Measurements from ENCODE around the gene ZNF777.
"Not testable (repeated sequence)": the region's sequence is repeated elsewhere in the genome, so short reads cannot be mapped to it uniquely, and the experiment has no call there.

ZNF777 gene

GRCh38 chr7:149422914-149423301, 38.0 kb downstream of the ZNF777 start:
- Histone ChIP-seq H3K27me3 (peaks cover 32% of the 10 kb centered on the region), H3K27ac (no peak overlapping the region), H3K4me2 (peak overlapping the region; percentile 79), H3K36me3 (peaks cover 10% of the 10 kb centered on the region), H3K9ac (peak overlapping the region; percentile 46; the same call in 1 of the 2 replicates), H3K4me3 (peak overlapping the region; percentile 65), H4K20me1 (0 out of 2 replicates have a peak, but pooled peaks cover 27% of the 10 kb centered on the region), H3K4me1 (peaks cover 12% of the 10 kb centered on the region), H3K9me3 (no peaks in the 10 kb centered on the region)
- TF ChIP-seq Cebpa-rat (IDR thresholded peaks at IDR 0.05) = no peak

- Histone ChIP-seq H3K9ac (peak overlapping the region; percentile 56; the same call in 1 of the 2 replicates), H3K36me3 (peaks cover 9% of the 10 kb centered on the region; the same call in 1 of the 2 replicates), H3K27me3 (peaks cover 32% of the 10 kb centered on the region), H3K4me2 (peak overlapping the region; percentile 79), H3K27ac (no peak overlapping the region), H4K20me1 (0 out of 2 replicates have a peak, but pooled peaks cover 21% of the 10 kb centered on the region), H3K4me3 (peak overlapping the region; percentile 65), H3K4me1 (peaks cover 12% of the 10 kb centered on the region), H3K9me3 (no peaks in the 10 kb centered on the region)
- TF ChIP-seq Cebpa-rat (IDR thresholded peaks at IDR 0.05) = no peak
Measured at GRCh38 chr7:149422162-149422913, 38.5 kb downstream of the ZNF777 start.

GRCh38 chr7:149420006-149420405, 40.9 kb downstream of the ZNF777 start:
- H3K4me1 ChIP-seq = peaks cover 12% of the 10 kb centered on the region
- H3K9me3 ChIP-seq = peaks cover 8% of the 10 kb centered on the region
- 0 out of 2 replicates have a peak, but pooled peaks cover 9% of the 10 kb centered on the region for H4K20me1 ChIP-seq
- no peak overlapping the region for H3K4me3 ChIP-seq
- H3K4me2 ChIP-seq = no peak overlapping the region
- no peak overlapping the region for H3K9ac ChIP-seq
- H3K27ac ChIP-seq = no peak overlapping the region
- peaks cover 42% of the 10 kb centered on the region for H3K27me3 ChIP-seq
- no peaks in the 10 kb centered on the region for H3K36me3 ChIP-seq
- TF ChIP-seq Cebpa-rat (IDR thresholded peaks at IDR 0.05) = no peak

GRCh38 chr7:149415391-149416071, 45.3 kb downstream of the ZNF777 start:
- Histone ChIP-seq H3K4me3 (no peak overlapping the region), H3K9ac (no peak overlapping the region), H3K36me3 (no peaks in the 10 kb centered on the region), H4K20me1 (no peaks in the 10 kb centered on the region), H3K4me1 (no peaks in the 10 kb centered on the region), H3K27ac (no peak overlapping the region), H3K4me2 (no peak overlapping the region), H3K9me3 (peaks cover 19% of the 10 kb centered on the region), H3K27me3 (peaks cover 26% of the 10 kb centered on the region)
- no peak for TF ChIP-seq Cebpa-rat (IDR thresholded peaks at IDR 0.05)

- Histone ChIP-seq H3K4me3 (no peak overlapping the region), H4K20me1 (no peaks in the 10 kb centered on the region), H3K9ac (no peak overlapping the region), H3K27ac (no peak overlapping the region), H3K9me3 (peaks cover 19% of the 10 kb centered on the region), H3K4me1 (no peaks in the 10 kb centered on the region), H3K4me2 (no peak overlapping the region), H3K36me3 (no peaks in the 10 kb centered on the region), H3K27me3 (peaks cover 26% of the 10 kb centered on the region)
- TF ChIP-seq Cebpa-rat (IDR thresholded peaks at IDR 0.05) = no peak
Measured at GRCh38 chr7:149414745-149415390, 46.0 kb downstream of the ZNF777 start.

- Histone ChIP-seq H3K4me3 (no peak overlapping the region), H4K20me1 (no peaks in the 10 kb centered on the region), H3K9me3 (peaks cover 19% of the 10 kb centered on the region), H3K27me3 (peaks cover 26% of the 10 kb centered on the region), H3K27ac (no peak overlapping the region), H3K4me1 (no peaks in the 10 kb centered on the region), H3K4me2 (no peak overlapping the region), H3K36me3 (no peaks in the 10 kb centered on the region), H3K9ac (no peak overlapping the region)
- TF ChIP-seq Cebpa-rat (IDR thresholded peaks at IDR 0.05) = no peak
Measured at GRCh38 chr7:149414171-149414570, 46.7 kb downstream of the ZNF777 start.

GRCh38 chr7:149413083-149413482, 47.8 kb downstream of the ZNF777 start:
- not testable (repeated sequence) for H4K20me1 ChIP-seq, H3K36me3 ChIP-seq, H3K9ac ChIP-seq, H3K27ac ChIP-seq, H3K4me1 ChIP-seq, H3K4me3 ChIP-seq, H3K4me2 ChIP-seq
- peaks cover 26% of the 10 kb centered on the region for H3K27me3 ChIP-seq
- peaks cover 19% of the 10 kb centered on the region for H3K9me3 ChIP-seq

- no peak overlapping the region for H3K27ac ChIP-seq
Measured at GRCh38 chr7:149409895-149410294, 51.0 kb downstream of the ZNF777 start.

GRCh38 chr7:149404825-149405224, 56.0 kb downstream of the ZNF777 start:
- TF ChIP-seq Cebpa-rat (IDR thresholded peaks at IDR 0.05) = no peak
- H3K4me1 ChIP-seq = no peaks in the 10 kb centered on the region

More at GRCh38 chr7:149409895-149410294, 51.0 kb downstream of the ZNF777 start:
- Histone ChIP-seq H3K4me3 (no peak overlapping the region), H3K4me2 (no peak overlapping the region), H4K20me1 (no peaks in the 10 kb centered on the region), H3K4me1 (no peaks in the 10 kb centered on the region), H3K9ac (no peak overlapping the region), H3K9me3 (peaks cover 16% of the 10 kb centered on the region), H3K36me3 (no peaks in the 10 kb centered on the region), H3K27me3 (peaks cover 14% of the 10 kb centered on the region)
- TF ChIP-seq Cebpa-rat (IDR thresholded peaks at IDR 0.05) = no peak

More at GRCh38 chr7:149404825-149405224, 56.0 kb downstream of the ZNF777 start:
- Histone ChIP-seq H3K27me3 (0 out of 2 replicates have a peak, but pooled peaks cover 3% of the 10 kb centered on the region), H3K9me3 (peaks cover 7% of the 10 kb centered on the region; the same call in 1 of the 2 replicates), H3K4me2 (no peak overlapping the region), H3K36me3 (no peaks in the 10 kb centered on the region), H3K4me3 (no peak overlapping the region), H3K9ac (no peak overlapping the region), H4K20me1 (no peaks in the 10 kb centered on the region), H3K27ac (no peak overlapping the region)
